ENCODE data around the gene C16orf46.

C16orf46 gene

DNA sequence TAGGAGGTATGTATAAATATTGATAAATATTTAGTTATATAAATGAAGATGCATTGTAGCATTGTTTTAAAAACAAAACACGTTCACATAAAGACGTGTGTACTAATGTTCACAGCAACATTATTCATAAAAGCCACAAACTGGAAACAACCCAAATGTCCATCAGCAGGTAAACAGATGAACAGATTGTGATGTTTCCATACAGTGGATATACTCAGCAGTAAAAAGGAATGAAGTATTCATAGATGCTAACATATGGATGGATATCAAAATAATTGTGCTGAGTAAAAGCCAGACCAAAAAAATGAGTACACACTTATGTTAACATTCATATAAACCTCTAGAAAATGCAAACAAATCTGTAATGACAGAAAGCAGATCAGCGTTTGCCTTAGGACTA, 64.1 kb downstream of the C16orf46 start:
- no peak for DNase-seq

All from NCI-H2171 (cell line).